ENCODE results near the gene CFAP90. TPM values are rescaled to one million over a fixed set of nuclear protein-coding genes. Genes with fewer than 3 reads are reported as not detected.

CFAP90 gene
- polyA plus RNA-seq, 2 of the 4 experiments (the other 2 are of a cell fraction): 0.17 to 0.25 TPM

GRCh38 chr5:7851617-7852289, 820 bp upstream of the CFAP90 start:
- ATAC-seq (no peak), DNase-seq (ENCODE audit: low read depth in 1 of 2, low spot score in 1 of 2) (no peak), FAIRE-seq (no peak)
- Histone ChIP-seq H3K4me3 (no peak overlapping the region), H3K9me3 (no peaks in the 10 kb centered on the region; the same call in 2 of the 3 replicates), H3K27ac (no peak overlapping the region), H3K4me2 (peak overlapping the region; percentile 88; the same call in 1 of the 3 replicates), H3K4me1 (no peaks in the 10 kb centered on the region)
- CTCF ChIA-PET: interaction anchor here (0.6 to 0.8 kb wide), 3 partner anchors 25 to 35 kb away, joined by 3 read pairs; no protein-coding TSS in a partner anchor
- POLR2A ChIA-PET: no interaction called here
- TF ChIP-seq HOXB5 (CRISPR knock-in tag; IDR thresholded peaks at IDR 0.05) (no peak), USF2 (IDR thresholded peaks at IDR 0.05) (no peak), ESRRA (IDR thresholded peaks at IDR 0.05; ENCODE audit: borderline replicate concordance, low read length) (no peak), NPAS2 (CRISPR knock-in tag; IDR thresholded peaks at IDR 0.05; ENCODE audit: borderline replicate concordance) (no peak), FOXS1 (CRISPR knock-in tag; IDR thresholded peaks at IDR 0.05) (no peak), FOSL2 (IDR thresholded peaks at IDR 0.05) (no peak), FOSL2 (CRISPR knock-in tag; IDR thresholded peaks at IDR 0.05) (no peak), ELK1 (IDR thresholded peaks at IDR 0.05; ENCODE audit: low read depth, low read length) (no peak), FOSB (CRISPR knock-in tag; IDR thresholded peaks at IDR 0.05) (no peak), GATA3 (IDR thresholded peaks at IDR 0.05; ENCODE audit: borderline replicate concordance) (no peak), CBX2 (IDR thresholded peaks at IDR 0.05; ENCODE audit: borderline replicate concordance, low read depth) (no peak), HDAC2 (IDR thresholded peaks at IDR 0.05) (no peak), RFX5 (IDR thresholded peaks at IDR 0.05) (no peak), PHF8 (IDR thresholded peaks at IDR 0.05; ENCODE audit: borderline replicate concordance, low read depth) (no peak), TFCP2L1 (CRISPR knock-in tag; IDR thresholded peaks at IDR 0.05) (no peak), ZFP36 (IDR thresholded peaks at IDR 0.05; ENCODE audit: borderline replicate concordance, partially characterized antibody) (no peak), EP300 (IDR thresholded peaks at IDR 0.05) (no peak), JUNB (IDR thresholded peaks at IDR 0.05) (no peak), KDM1A (IDR thresholded peaks at IDR 0.05; ENCODE audit: low read depth) (no peak), EHMT2 (IDR thresholded peaks at IDR 0.05; ENCODE audit: low read depth) (no peak)
- WGBS (ENCODE audit: missing lambda C conversion rate): 64% methylated on average over 8 of the region's 8 CpGs

GRCh38 chr5:7851240-7851592, 283 bp upstream of the CFAP90 start:
- TF ChIP-seq HOXB5 (CRISPR knock-in tag; IDR thresholded peaks at IDR 0.05): no peak
- no peak for TF ChIP-seq ATOH8 (CRISPR knock-in tag; IDR thresholded peaks at IDR 0.05; ENCODE audit: low read depth)
- no peak for TF ChIP-seq NPAS2 (CRISPR knock-in tag; IDR thresholded peaks at IDR 0.05; ENCODE audit: borderline replicate concordance)
- TF ChIP-seq HOXA7 (CRISPR knock-in tag; IDR thresholded peaks at IDR 0.05): no peak
- peak overlapping the region; percentile 49 to 73; a peak in 2 of 6 replicates for H3K27ac ChIP-seq
- ATAC-seq (0 out of 6 replicates have a peak, but pooled peaks of 1 of the 2 experiments have one; percentile 15), DNase-seq (ENCODE audit: low read depth in 1 of 2, low spot score in 1 of 2) (no peak), FAIRE-seq (no peak)
- H3K4me3 ChIP-seq: peak overlapping the region; percentile 64
- no peaks in the 10 kb centered on the region for H3K4me1 ChIP-seq
- H3K9me3 ChIP-seq: no peaks in the 10 kb centered on the region; the same call in 2 of the 3 replicates
- CTCF ChIA-PET: interaction anchor here (0.6 to 0.8 kb wide), 2 partner anchors 24 to 34 kb away, joined by 3 read pairs; no protein-coding TSS in a partner anchor
- POLR2A ChIA-PET: no interaction called here
- WGBS (ENCODE audit: missing lambda C conversion rate): 78% methylated on average over 11 of the region's 16 CpGs
- H3K4me2 ChIP-seq: peak overlapping the region; percentile 88
